ENCODE measurements around the gene COL28A1. TPM values are rescaled to one million over a fixed set of nuclear protein-coding genes. Genes with fewer than 3 reads are reported as not detected.

The COL28A1 gene
- total and polyA plus RNA-seq, 4 donors, result 0.05 to 0.50 (median 0.18) TPM

DNA sequence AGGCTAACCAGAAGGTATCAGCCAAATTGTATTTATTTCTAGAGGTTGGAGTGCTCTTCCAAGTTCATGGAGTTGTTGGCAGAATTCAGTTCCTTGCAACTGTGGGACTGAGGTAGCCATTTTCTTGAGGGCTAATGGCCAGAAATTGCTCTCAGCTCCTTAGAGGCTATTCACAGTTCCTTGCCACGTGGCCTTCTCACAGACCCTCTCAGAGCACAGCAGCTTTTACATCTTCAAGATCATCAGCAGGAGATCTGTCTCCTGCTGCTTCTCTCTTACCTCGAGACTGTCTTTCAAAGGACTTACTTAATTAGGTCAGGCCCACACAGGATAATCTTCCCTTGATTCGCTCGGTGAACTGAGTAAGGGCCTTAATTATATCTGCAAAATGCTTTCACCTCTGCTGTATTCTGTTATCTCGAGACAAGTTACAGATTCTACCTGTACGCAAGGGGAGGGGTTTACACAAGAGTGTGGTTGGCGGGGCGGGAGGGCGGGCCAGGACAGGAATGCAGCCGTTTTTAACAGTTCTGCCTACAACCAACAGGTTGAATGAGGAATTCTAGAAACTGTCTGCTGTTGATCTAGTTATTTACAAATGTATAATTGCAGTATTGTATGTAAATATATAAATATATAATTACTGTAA lies 46.0 kb upstream of the COL28A1 start:
- 97% methylated on average over 10 of the region's 10 CpGs for whole genome bisulfite sequencing
- no peak overlapping the region for H3K27ac ChIP-seq (ENCODE audit: low read depth in 1 of 2, low read length in 2 of 2)
- no peaks in the 10 kb centered on the region for H3K27me3 ChIP-seq (ENCODE audit: control insufficient read depth in 4 of 4, insufficient read depth in 4 of 4, low read length in 3 of 4)
- H3K36me3 ChIP-seq (ENCODE audit: control insufficient read depth in 4 of 4, insufficient read depth in 3 of 4, low read depth in 1 of 4, low read length in 3 of 4), result peaks cover 0 to 3% (median 0%) of the 10 kb centered on the region in 4 donors
- H3K9me3 ChIP-seq (ENCODE audit: control insufficient read depth in 4 of 4, low read length in 3 of 4), result no peaks in the 10 kb centered on the region
- H3K4me1 ChIP-seq (ENCODE audit: control insufficient read depth in 4 of 4, insufficient read depth in 4 of 4, low read length in 3 of 4), result no peaks in the 10 kb centered on the region
- no peak overlapping the region for H3K9ac ChIP-seq (ENCODE audit: low read depth in 1 of 2, low read length in 2 of 2)
- no peak overlapping the region for H3K4me3 ChIP-seq (ENCODE audit: low read depth in 1 of 3, low read length in 3 of 3)
- DNase-seq (ENCODE audit: low spot score), result no peak
- TF ChIP-seq, protein P1, sequence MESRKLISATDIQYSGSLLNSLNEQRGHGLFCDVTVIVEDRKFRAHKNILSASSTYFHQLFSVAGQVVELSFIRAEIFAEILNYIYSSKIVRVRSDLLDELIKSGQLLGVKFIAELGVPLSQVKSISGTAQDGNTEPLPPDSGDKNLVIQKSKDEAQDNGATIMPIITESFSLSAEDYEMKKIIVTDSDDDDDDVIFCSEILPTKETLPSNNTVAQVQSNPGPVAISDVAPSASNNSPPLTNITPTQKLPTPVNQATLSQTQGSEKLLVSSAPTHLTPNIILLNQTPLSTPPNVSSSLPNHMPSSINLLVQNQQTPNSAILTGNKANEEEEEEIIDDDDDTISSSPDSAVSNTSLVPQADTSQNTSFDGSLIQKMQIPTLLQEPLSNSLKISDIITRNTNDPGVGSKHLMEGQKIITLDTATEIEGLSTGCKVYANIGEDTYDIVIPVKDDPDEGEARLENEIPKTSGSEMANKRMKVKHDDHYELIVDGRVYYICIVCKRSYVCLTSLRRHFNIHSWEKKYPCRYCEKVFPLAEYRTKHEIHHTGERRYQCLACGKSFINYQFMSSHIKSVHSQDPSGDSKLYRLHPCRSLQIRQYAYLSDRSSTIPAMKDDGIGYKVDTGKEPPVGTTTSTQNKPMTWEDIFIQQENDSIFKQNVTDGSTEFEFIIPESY (IDR thresholded peaks at IDR 0.05), result no peak
- no peak for TF ChIP-seq HNF4G (IDR thresholded peaks at IDR 0.05)
- TF ChIP-seq, protein P2, sequence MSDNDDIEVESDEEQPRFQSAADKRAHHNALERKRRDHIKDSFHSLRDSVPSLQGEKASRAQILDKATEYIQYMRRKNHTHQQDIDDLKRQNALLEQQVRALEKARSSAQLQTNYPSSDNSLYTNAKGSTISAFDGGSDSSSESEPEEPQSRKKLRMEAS (IDR thresholded peaks at IDR 0.05), result no peak
- TF ChIP-seq, protein P3, sequence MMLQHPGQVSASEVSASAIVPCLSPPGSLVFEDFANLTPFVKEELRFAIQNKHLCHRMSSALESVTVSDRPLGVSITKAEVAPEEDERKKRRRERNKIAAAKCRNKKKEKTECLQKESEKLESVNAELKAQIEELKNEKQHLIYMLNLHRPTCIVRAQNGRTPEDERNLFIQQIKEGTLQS (IDR thresholded peaks at IDR 0.05), result no peak
- TF ChIP-seq JUND (IDR thresholded peaks at IDR 0.05), result no peak
- no peak for TF ChIP-seq FOXA1 (IDR thresholded peaks at IDR 0.05)
- no peak for TF ChIP-seq NR2F2 (IDR thresholded peaks at IDR 0.05)
- TF ChIP-seq, protein P4, sequence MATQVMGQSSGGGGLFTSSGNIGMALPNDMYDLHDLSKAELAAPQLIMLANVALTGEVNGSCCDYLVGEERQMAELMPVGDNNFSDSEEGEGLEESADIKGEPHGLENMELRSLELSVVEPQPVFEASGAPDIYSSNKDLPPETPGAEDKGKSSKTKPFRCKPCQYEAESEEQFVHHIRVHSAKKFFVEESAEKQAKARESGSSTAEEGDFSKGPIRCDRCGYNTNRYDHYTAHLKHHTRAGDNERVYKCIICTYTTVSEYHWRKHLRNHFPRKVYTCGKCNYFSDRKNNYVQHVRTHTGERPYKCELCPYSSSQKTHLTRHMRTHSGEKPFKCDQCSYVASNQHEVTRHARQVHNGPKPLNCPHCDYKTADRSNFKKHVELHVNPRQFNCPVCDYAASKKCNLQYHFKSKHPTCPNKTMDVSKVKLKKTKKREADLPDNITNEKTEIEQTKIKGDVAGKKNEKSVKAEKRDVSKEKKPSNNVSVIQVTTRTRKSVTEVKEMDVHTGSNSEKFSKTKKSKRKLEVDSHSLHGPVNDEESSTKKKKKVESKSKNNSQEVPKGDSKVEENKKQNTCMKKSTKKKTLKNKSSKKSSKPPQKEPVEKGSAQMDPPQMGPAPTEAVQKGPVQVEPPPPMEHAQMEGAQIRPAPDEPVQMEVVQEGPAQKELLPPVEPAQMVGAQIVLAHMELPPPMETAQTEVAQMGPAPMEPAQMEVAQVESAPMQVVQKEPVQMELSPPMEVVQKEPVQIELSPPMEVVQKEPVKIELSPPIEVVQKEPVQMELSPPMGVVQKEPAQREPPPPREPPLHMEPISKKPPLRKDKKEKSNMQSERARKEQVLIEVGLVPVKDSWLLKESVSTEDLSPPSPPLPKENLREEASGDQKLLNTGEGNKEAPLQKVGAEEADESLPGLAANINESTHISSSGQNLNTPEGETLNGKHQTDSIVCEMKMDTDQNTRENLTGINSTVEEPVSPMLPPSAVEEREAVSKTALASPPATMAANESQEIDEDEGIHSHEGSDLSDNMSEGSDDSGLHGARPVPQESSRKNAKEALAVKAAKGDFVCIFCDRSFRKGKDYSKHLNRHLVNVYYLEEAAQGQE (IDR thresholded peaks at IDR 0.05), result no peak
- TF ChIP-seq, protein P5, sequence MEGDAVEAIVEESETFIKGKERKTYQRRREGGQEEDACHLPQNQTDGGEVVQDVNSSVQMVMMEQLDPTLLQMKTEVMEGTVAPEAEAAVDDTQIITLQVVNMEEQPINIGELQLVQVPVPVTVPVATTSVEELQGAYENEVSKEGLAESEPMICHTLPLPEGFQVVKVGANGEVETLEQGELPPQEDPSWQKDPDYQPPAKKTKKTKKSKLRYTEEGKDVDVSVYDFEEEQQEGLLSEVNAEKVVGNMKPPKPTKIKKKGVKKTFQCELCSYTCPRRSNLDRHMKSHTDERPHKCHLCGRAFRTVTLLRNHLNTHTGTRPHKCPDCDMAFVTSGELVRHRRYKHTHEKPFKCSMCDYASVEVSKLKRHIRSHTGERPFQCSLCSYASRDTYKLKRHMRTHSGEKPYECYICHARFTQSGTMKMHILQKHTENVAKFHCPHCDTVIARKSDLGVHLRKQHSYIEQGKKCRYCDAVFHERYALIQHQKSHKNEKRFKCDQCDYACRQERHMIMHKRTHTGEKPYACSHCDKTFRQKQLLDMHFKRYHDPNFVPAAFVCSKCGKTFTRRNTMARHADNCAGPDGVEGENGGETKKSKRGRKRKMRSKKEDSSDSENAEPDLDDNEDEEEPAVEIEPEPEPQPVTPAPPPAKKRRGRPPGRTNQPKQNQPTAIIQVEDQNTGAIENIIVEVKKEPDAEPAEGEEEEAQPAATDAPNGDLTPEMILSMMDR (IDR thresholded peaks at IDR 0.05; ENCODE audit: low read depth, low read length, missing input control), result no peak

DNA sequence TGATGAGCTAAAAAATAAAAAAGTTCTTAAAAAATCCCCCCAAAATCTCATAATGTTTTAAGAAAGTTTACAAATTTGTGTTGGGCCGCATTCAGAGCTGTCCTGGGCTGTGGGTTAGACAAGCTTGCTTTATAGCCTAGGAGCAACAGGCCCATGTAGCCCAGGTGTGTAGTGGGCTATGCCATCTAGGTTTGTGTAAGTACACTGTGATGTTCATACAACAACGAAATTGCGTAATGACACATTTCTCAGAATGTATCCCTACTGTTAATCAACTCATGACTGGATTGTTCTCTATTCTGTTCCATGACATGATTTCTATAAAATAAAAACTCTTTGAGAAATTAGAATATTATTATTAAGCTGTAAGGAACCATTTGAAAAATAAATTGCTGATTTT lies 44.0 kb upstream of the COL28A1 start:
- Histone ChIP-seq H3K27me3 (ENCODE audit: control insufficient read depth in 4 of 4, insufficient read depth in 4 of 4, low read length in 3 of 4) (no peaks in the 10 kb centered on the region), H3K9me3 (ENCODE audit: control insufficient read depth in 4 of 4, low read length in 3 of 4) (no peaks in the 10 kb centered on the region), H3K4me1 (ENCODE audit: control insufficient read depth in 4 of 4, insufficient read depth in 4 of 4, low read length in 3 of 4) (no peaks in the 10 kb centered on the region), H3K36me3 (ENCODE audit: control insufficient read depth in 4 of 4, insufficient read depth in 3 of 4, low read depth in 1 of 4, low read length in 3 of 4) (peaks cover 0 to 3% (median 0%) of the 10 kb centered on the region in 4 donors), H3K4me3 (ENCODE audit: low read depth in 1 of 3, low read length in 3 of 3) (no peak overlapping the region), H3K27ac (ENCODE audit: low read depth in 1 of 2, low read length in 2 of 2) (no peak overlapping the region), H3K9ac (ENCODE audit: low read depth in 1 of 2, low read length in 2 of 2) (no peak overlapping the region)
- DNase-seq (ENCODE audit: low spot score), result no peak
- no peak for TF ChIP-seq HNF4G (IDR thresholded peaks at IDR 0.05)
- TF ChIP-seq NR2F2 (IDR thresholded peaks at IDR 0.05), result no peak
- no peak for TF ChIP-seq SP1 (IDR thresholded peaks at IDR 0.05)
- no peak for TF ChIP-seq FOXA1 (IDR thresholded peaks at IDR 0.05)
- no peak for TF ChIP-seq RAD21 (IDR thresholded peaks at IDR 0.05)
- no peak for TF ChIP-seq JUND (IDR thresholded peaks at IDR 0.05)
- no peak for TF ChIP-seq YY1 (IDR thresholded peaks at IDR 0.05)
- TF ChIP-seq, protein P5 (IDR thresholded peaks at IDR 0.05; ENCODE audit: low read depth, low read length, missing input control), result no peak
- no peak for TF ChIP-seq GABPA (IDR thresholded peaks at IDR 0.05 in 1 of 2, conservative IDR thresholded peaks at IDR 0.05 in 1 of 2)
- TF ChIP-seq RXRA (IDR thresholded peaks at IDR 0.05), result no peak
- TF ChIP-seq EGR1 (IDR thresholded peaks at IDR 0.05; ENCODE audit: low read depth in 2 of 2), result no peak
- TF ChIP-seq TAF1 (conservative IDR thresholded peaks at IDR 0.05), result no peak
- 96% methylated on average over 3 of the region's 3 CpGs for WGBS

Data from liver (tissue), 9 donors.